HG03342 (cell line): ENCODE results near the gene VMP1.
"Not testable (repeated sequence)": the region's sequence is repeated elsewhere in the genome, so short reads cannot be mapped to it uniquely, and the experiment has no call there.

ENCODE experiments used
- ATAC-seq: cut with Tn5 transposase; IDR thresholded peaks from one replicate; pipeline ENCODE4 v1.9.1; 2021; ENCODE audit warnings: mild to moderate bottlenecking, moderate library complexity; ENCODE audit not compliant: unreplicated experiment

VMP1 gene

GRCh38 chr17:59776577-59776976, 69.1 kb downstream of the VMP1 start:
- no peak for ATAC-seq

DNA sequence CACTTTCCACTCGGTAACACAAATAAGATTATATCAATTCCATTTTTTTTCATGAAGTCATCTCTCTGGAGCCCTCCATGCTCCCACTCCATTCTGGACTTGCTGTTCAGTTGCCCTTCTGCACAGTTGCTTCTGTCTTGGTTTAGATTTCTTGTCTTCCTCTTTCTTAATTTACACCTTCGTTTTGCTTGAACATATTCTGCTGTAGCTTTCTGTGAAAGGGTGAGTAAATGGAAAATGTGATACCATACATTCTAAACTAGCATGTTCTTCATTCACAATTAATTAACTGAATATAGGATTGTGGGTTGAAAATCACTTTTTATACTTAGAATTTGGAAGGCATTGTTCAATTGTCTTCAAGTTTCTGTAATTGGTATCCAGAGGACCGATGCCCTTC, 69.6 kb downstream of the VMP1 start:
- ATAC-seq: no peak

- ATAC-seq: no peak
These were observed 71.5 kb downstream of the VMP1 start for GRCh38 chr17:59778996-59779395.

- ATAC-seq: no peak
These were observed 72.1 kb downstream of the VMP1 start for GRCh38 chr17:59779521-59779920.

GRCh38 chr17:59780548-59780947, 73.1 kb downstream of the VMP1 start:
- ATAC-seq: not testable (repeated sequence)

DNA sequence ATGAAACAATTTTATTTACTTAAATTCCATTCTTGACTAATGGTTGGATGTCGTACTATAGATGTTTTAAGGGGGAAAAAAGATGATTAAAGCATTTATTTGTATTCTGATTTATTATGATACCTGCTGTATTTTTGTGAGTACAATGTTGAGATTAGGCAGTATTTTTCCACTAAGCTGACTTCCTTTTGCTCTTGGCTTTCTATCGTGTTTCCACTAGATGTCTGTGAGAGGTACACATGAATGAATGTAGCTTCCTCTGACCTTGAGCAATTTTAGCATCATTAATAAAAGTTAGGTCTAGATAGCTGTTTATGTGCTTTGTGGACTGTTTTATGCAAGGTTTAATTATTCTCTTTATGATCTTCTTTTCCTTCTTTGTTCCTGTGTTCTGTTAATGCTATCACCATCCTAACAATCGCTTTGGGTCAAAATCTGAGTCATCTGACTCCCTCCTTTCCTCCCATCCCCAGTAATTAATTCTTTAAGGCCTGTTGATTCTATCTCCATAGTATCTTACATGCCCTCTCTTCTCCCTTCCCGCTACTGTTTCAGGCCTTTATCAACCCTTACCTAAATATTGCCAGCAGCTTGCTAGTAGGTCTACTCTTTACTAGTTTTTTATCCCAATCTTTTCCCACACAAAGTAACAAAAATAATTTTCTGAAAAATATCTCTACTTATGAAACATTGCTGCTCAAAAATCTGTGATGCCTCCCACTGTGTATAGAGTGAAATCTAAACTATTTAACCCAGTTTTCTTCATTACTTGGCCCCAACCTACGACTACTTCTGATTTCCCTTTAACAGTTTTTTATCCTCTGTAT, 76.0 kb downstream of the VMP1 start:
- no peak for ATAC-seq

DNA sequence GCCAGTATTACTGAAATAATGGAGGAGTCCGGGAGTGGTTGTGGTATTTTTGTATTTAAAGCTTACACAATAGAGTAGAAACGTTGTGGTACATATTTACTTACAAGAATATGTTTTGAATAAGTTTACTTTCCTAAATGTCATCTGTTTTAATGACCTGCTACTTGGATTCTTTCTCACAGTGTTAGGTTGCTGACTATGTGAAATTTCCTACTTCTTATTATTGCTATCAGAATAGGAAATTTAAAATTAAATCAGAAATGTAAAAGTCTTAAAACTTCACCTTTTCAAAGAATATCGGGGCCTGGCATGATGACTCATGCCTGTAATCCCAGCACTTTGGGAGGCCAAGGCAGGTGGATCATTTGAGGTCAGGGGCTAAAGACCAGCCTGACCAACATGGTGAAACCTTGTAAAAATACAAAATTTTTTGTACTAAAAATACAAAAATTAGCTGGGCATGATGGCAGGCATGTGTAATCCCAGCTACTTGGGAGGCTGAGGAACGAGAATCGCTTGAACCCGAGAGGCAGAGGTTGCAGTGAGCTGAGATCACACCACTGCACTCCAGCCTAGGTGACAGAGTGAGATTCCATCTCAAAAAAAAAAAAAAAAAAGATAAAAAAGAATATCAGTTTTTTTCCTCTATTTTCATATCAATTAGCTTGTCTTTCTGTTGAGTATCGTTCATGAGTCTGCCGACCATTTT, 77.8 kb downstream of the VMP1 start:
- ATAC-seq: no peak

DNA sequence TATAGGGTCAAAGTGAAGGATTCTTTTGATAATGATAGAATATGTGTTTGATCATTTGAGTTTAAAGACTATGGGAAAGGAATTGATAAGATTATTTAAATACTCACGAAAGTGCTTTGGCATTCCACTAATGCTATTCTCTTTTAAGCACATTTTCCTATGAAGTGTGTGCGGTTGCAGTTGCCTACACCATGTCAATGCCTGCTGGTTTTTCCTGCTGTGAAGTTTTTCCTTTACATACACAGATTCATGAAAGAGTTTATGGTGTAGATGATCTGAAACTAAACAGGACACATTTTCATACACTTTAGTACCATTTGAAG, 78.7 kb downstream of the VMP1 start:
- ATAC-seq: no peak

DNA sequence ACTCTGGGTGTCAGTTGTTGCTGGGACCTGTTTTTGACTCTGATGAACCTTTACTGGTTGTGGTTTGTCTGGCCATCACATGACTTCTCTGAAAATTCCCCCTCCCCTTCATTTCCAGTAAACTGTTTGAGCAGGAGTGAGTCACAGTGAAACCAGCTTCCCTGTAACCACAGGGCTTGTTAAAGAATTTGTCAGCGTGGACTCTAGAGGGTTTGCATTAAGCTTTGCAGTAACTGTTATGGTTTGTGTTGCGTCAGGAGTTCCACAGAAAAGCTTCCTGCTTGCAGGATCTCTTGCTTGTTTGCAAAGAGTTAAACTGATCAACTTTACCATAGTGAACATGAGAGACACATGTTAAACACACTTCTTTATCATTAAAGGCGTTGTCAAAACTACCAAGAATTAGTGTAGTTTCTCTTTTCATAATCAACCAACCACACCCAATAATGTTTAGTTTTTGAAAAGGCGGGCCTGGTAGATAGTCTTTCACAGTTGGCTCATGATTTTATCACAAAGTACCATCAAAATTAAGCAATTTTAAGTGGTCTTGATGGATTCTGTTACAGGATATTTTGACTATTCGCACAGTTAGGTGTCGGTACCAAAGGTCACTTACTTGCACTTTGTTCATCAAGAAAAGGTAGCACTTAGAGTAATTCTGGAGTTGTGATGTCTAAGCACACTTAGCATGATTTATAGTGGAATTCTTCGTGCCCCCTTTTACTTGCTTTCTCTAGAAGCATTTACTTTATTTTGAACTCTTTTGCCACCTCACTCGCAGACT, 79.3 kb downstream of the VMP1 start:
- ATAC-seq: peak; percentile 90

DNA sequence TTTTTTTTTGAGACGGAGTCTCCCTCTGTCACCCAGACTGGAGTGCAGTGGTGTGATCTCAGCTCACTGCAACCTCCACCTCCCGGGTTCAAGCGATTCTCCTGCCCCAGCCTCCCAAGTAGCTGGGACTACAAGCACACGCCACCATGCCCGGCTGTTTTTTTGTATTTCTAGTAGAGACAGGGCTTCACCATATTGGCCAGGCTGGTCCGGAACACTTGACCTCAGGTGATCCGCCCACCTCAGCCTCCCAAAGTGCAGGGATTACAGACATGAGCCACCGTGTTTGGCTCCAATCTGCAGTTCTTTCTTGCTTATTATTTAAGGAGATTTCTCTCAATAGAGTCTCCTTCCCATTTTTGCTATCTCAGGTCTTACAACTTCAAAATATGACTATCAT, 82.4 kb downstream of the VMP1 start:
- ATAC-seq: not testable (repeated sequence)

DNA sequence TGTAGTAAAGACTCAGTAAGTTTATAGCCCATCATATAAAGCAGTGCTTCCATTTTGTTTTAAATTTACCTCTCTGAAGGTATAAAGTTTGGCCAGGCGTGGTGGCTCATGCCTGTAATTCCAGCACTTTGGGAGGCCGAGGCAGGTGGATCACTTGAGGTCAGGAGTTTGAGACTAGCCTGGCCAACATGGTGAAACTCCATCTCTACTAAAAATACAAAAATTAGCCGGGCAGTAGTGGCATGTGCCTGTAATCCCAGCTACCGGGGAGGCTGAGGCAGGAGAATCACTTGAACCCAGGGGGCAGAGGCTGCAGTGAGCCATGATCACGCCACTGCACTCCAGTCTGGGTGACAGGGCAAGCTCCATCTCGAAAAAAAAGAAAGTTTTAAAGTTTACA, 83.0 kb downstream of the VMP1 start:
- ATAC-seq: not testable (repeated sequence)

- ATAC-seq: no peak
These were observed 83.5 kb downstream of the VMP1 start for GRCh38 chr17:59790910-59791309.

- ATAC-seq: no peak
These were observed 84.4 kb downstream of the VMP1 start for GRCh38 chr17:59791603-59792457.

GRCh38 chr17:59792458-59792823, 85.0 kb downstream of the VMP1 start:
- ATAC-seq: not testable (repeated sequence)

- no peak for ATAC-seq
These were observed 85.8 kb downstream of the VMP1 start for GRCh38 chr17:59793205-59793604.

DNA sequence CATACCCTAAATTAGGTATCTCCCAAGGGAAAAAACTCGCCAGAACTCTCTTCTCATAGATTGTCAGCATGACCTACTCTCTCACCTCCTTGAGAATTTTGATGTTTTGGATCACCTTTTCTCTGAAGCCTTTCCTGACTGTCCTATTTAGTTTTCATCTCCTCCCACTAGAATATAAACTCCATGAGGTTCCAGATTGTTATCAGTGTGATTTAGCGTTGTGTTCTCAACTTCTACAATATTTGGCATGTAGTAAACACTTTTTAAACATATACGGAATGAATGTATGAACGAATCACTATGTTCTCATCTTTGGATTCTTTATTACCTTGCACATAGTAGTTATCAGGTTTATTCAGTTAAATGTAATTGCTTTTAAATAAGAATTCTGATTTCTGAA, 88.7 kb downstream of the VMP1 start:
- no peak for ATAC-seq

DNA sequence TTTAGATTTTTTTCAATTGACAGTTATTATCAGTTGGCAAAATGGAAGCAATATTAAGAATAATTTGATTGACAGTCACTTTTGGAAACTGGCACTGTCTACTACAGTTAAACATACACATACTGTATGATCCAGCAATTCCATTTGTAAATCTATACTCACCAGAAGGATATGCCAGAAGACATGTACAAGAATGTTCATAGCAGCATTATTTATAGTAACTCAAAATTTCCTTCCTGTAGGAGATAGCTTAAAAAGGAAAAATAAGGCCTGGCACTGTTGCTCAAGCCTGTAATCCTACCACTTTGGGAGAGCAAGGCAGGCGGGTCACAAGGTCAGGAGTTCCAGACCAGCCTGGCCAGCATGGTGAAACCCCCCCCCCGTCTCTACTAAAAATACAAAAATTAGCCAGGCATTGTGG, 89.3 kb downstream of the VMP1 start:
- ATAC-seq: no peak

- ATAC-seq: no peak
These were observed 90.7 kb downstream of the VMP1 start for GRCh38 chr17:59798111-59798510.

- no peak for ATAC-seq
These were observed 93.1 kb downstream of the VMP1 start for GRCh38 chr17:59800530-59800942.

- ATAC-seq: no peak
These were observed 94.7 kb downstream of the VMP1 start for GRCh38 chr17:59802160-59802559.
